ENCODE measurements around the gene PRDX2. TPM values are rescaled to one million over a fixed set of nuclear protein-coding genes. Genes with fewer than 3 reads are reported as not detected.

PRDX2 gene
- total and polyA plus RNA-seq, 7 experiments from 2014 or later = 75.1 to 359 (median 118) TPM

- Mint-ChIP-seq H3K4me3 (peak overlapping the region; percentile 89 to 98 (median 94)), H3K4me1 (peaks cover 30 to 52% (median 40%) of the 10 kb centered on the region in 7 donors), H3K27me3 (peaks cover 0 to 2% (median 0%) of the 10 kb centered on the region in 5 donors), H3K36me3 (peaks cover 0 to 9% (median 0%) of the 10 kb centered on the region in 5 donors), H3K9me3 (peaks cover 0 to 27% (median 0%) of the 10 kb centered on the region in 11 donors), H3K27ac (peak overlapping the region; percentile 97 to 100 (median 100))
- H3K4me1 ChIP-seq (ENCODE audit: control insufficient read depth in 2 of 2, insufficient read depth in 2 of 2, low read length in 2 of 2) = peaks cover 30 to 36% of the 10 kb centered on the region in 2 donors
- POLR2A ChIA-PET = interaction anchor here (0.6 to 8.4 kb wide), 35 partner anchors 8 to 1417 kb away, joined by 3 to 621 read pairs (median 5); partner anchors contain the start of genes CALR, DHPS, DNASE2 and FBXW9
- no peaks in the 10 kb centered on the region for H3K9me3 ChIP-seq (ENCODE audit: control insufficient read depth in 2 of 3, low read length in 3 of 3)
- DNase-seq (peak; percentile 53 to 82 (median 75)), ATAC-seq (no peak)
- peak overlapping the region; percentile 98 for H3K4me3 ChIP-seq (ENCODE audit: low read length)
- intact Hi-C loops (cut with micrococcal nuclease) = loop anchor here (2.0 to 5.0 kb wide), 10 partner anchors 15 to 1700 kb away; partner anchors contain the start of genes CALR (in 2 of the 2), IER2 (in 2 of the 2), STX10 (in 2 of the 2) and RNASEH2A (in 1 of the 2)
- CTCF ChIA-PET = interaction anchor here (0.5 to 3.7 kb wide), 9 partner anchors 8 to 188 kb away, joined by 3 to 71 read pairs (median 6); partner anchors contain the start of gene HOOK2
- H3K27me3 ChIP-seq (ENCODE audit: control insufficient read depth in 2 of 2, insufficient read depth in 2 of 2, low read length in 2 of 2) = no peaks in the 10 kb centered on the region
- H3K27ac ChIP-seq (ENCODE audit: low read depth, low read length) = peak overlapping the region; percentile 99
- peaks cover 0 to 20% (median 0%) of the 10 kb centered on the region in 3 experiments for H3K36me3 ChIP-seq (ENCODE audit: control insufficient read depth in 2 of 3, insufficient read depth in 3 of 3, low read length in 3 of 3)
Measured at GRCh38 chr19:12792051-12792852, 9.3 kb downstream of the PRDX2 start.

- Mint-ChIP-seq H3K4me3 (peak within 1 kb of the TSS; percentile 89 to 98 (median 94)), H3K27me3 (peaks cover 0 to 2% (median 0%) of the 10 kb centered on the region in 5 donors), H3K27ac (peak within 1 kb of the TSS; percentile 97 to 100 (median 100)), H3K4me1 (peaks cover 29 to 50% (median 41%) of the 10 kb centered on the region in 7 donors), H3K36me3 (peaks cover 0 to 6% (median 0%) of the 10 kb centered on the region in 5 donors), H3K9me3 (peaks cover 0 to 27% (median 0%) of the 10 kb centered on the region in 11 donors)
- H3K27me3 ChIP-seq (ENCODE audit: control insufficient read depth in 2 of 2, insufficient read depth in 2 of 2, low read length in 2 of 2) = no peaks in the 10 kb centered on the region
- intact Hi-C loops (cut with micrococcal nuclease) = loop anchor here (1.0 to 5.0 kb wide), 13 partner anchors 9 to 1727 kb away; partner anchors contain the start of genes CALR (in 2 of the 2), IER2 (in 2 of the 2), STX10 (in 2 of the 2) and DHPS (in 1 of the 2)
- peak within 1 kb of the TSS; percentile 98 for H3K4me3 ChIP-seq (ENCODE audit: low read length)
- H3K27ac ChIP-seq (ENCODE audit: low read depth, low read length) = peak within 1 kb of the TSS; percentile 99
- ChIA-PET CTCF (interaction anchor here (0.5 to 3.7 kb wide), 8 partner anchors 9 to 188 kb away, joined by 3 to 71 read pairs (median 6); partner anchors contain the start of gene HOOK2), POLR2A (interaction anchor here (0.8 to 8.4 kb wide), 30 partner anchors 9 to 1732 kb away, joined by 3 to 621 read pairs (median 5); partner anchors contain the start of genes CALR, DHPS, FBXW9 and GCDH)
- H3K36me3 ChIP-seq (ENCODE audit: control insufficient read depth in 2 of 3, insufficient read depth in 3 of 3, low read length in 3 of 3) = peaks cover 0 to 20% (median 0%) of the 10 kb centered on the region in 3 experiments
- ATAC-seq (peak; percentile 60), DNase-seq (peak; percentile 97 to 99 (median 99))
- peaks cover 30 to 38% of the 10 kb centered on the region in 2 donors for H3K4me1 ChIP-seq (ENCODE audit: control insufficient read depth in 2 of 2, insufficient read depth in 2 of 2, low read length in 2 of 2)
- no peaks in the 10 kb centered on the region for H3K9me3 ChIP-seq (ENCODE audit: control insufficient read depth in 2 of 3, low read length in 3 of 3)
Measured at GRCh38 chr19:12791345-12792050, 10.1 kb downstream of the PRDX2 start, which contains the start of gene JUNB. TSS of gene JUNB (plus strand) at chr19:12791486. CDS start at chr19:12791772, 286 bp downstream.

- Mint-ChIP-seq H3K4me3 (peak overlapping the region; percentile 89 to 98 (median 94)), H3K36me3 (peaks cover 0 to 6% (median 0%) of the 10 kb centered on the region in 5 donors), H3K4me1 (peaks cover 22 to 42% (median 34%) of the 10 kb centered on the region in 7 donors), H3K9me3 (peaks cover 0 to 27% (median 0%) of the 10 kb centered on the region in 11 donors), H3K27ac (peak overlapping the region; percentile 97 to 100 (median 100)), H3K27me3 (peaks cover 0 to 2% (median 0%) of the 10 kb centered on the region in 5 donors)
- ATAC-seq (no peak), DNase-seq (peak in 4 of 9 donors; percentile 32 to 48 (median 39))
- Histone ChIP-seq H3K27ac (ENCODE audit: low read depth, low read length) (peak overlapping the region; percentile 99), H3K27me3 (ENCODE audit: control insufficient read depth in 2 of 2, insufficient read depth in 2 of 2, low read length in 2 of 2) (no peaks in the 10 kb centered on the region), H3K4me1 (ENCODE audit: control insufficient read depth in 2 of 2, insufficient read depth in 2 of 2, low read length in 2 of 2) (peaks cover 35 to 38% of the 10 kb centered on the region in 2 donors), H3K4me3 (ENCODE audit: low read length) (peak overlapping the region; percentile 98), H3K36me3 (ENCODE audit: control insufficient read depth in 2 of 3, insufficient read depth in 3 of 3, low read length in 3 of 3) (peaks cover 0 to 20% (median 0%) of the 10 kb centered on the region in 3 experiments), H3K9me3 (ENCODE audit: control insufficient read depth in 2 of 3, low read length in 3 of 3) (no peaks in the 10 kb centered on the region)
- intact Hi-C loops (cut with micrococcal nuclease) = loop anchor here (1.0 to 5.0 kb wide), 11 partner anchors 8 to 1728 kb away; partner anchors contain the start of genes CALR (in 2 of the 2), DHPS (in 1 of the 2), DNAJB1 (in 1 of the 2) and IER2 (in 1 of the 2)
- ChIA-PET POLR2A (interaction anchor here (0.9 to 8.4 kb wide), 21 partner anchors 9 to 1733 kb away, joined by 3 to 621 read pairs (median 8); partner anchors contain the start of genes CALR, FBXW9, GCDH and GET3), CTCF (interaction anchor here (1.3 to 3.7 kb wide), 3 partner anchors 8 to 26 kb away, joined by 3 to 71 read pairs (median 24); partner anchors contain the start of gene HOOK2)
Measured at GRCh38 chr19:12790628-12791344, 10.8 kb downstream of the PRDX2 start.

- DNase-seq (peak; percentile 80 to 97 (median 83)), ATAC-seq (peak; percentile 48)
- Histone ChIP-seq H3K4me3 (ENCODE audit: low read length) (peak overlapping the region; percentile 98), H3K9me3 (ENCODE audit: control insufficient read depth in 2 of 3, low read length in 3 of 3) (no peaks in the 10 kb centered on the region), H3K27ac (ENCODE audit: low read depth, low read length) (peak overlapping the region; percentile 99), H3K4me1 (ENCODE audit: control insufficient read depth in 2 of 2, insufficient read depth in 2 of 2, low read length in 2 of 2) (peaks cover 42% of the 10 kb centered on the region in 2 donors), H3K27me3 (ENCODE audit: control insufficient read depth in 2 of 2, insufficient read depth in 2 of 2, low read length in 2 of 2) (no peaks in the 10 kb centered on the region), H3K36me3 (ENCODE audit: control insufficient read depth in 2 of 3, insufficient read depth in 3 of 3, low read length in 3 of 3) (peaks cover 0 to 20% (median 0%) of the 10 kb centered on the region in 3 experiments)
- peak overlapping the region; percentile 89 to 98 (median 94) for H3K4me3 Mint-ChIP-seq
- H3K27ac Mint-ChIP-seq = peak overlapping the region; percentile 97 to 100 (median 100)
- ChIA-PET CTCF (interaction anchor here (0.8 to 3.7 kb wide), 4 partner anchors 7 to 13 kb away, joined by 3 to 71 read pairs (median 23); partner anchors contain the start of gene HOOK2), POLR2A (interaction anchor here (0.6 to 8.4 kb wide), 12 partner anchors 10 to 1734 kb away, joined by 3 to 621 read pairs (median 12); partner anchors contain the start of genes CALR, GCDH, GET3 and HOOK2)
- H3K9me3 Mint-ChIP-seq = peaks cover 0 to 27% (median 0%) of the 10 kb centered on the region in 11 donors
- peaks cover 0 to 6% (median 0%) of the 10 kb centered on the region in 5 donors for H3K36me3 Mint-ChIP-seq
- peaks cover 19 to 37% (median 30%) of the 10 kb centered on the region in 7 donors for H3K4me1 Mint-ChIP-seq
- peaks cover 0 to 2% (median 0%) of the 10 kb centered on the region in 5 donors for H3K27me3 Mint-ChIP-seq
- intact Hi-C loops (cut with micrococcal nuclease) = loop anchor here (1.0 to 5.0 kb wide), 10 partner anchors 8 to 1698 kb away; partner anchors contain the start of genes CALR (in 2 of the 2), DHPS (in 1 of the 2), IER2 (in 1 of the 2) and STX10 (in 1 of the 2)
Measured at GRCh38 chr19:12789904-12790619, 11.5 kb downstream of the PRDX2 start.

All from naive thymus-derived CD4-positive, alpha-beta T cell (primary cell).